HCT116 (cell line): ENCODE results near the gene AK5. TPM values are rescaled to one million over a fixed set of nuclear protein-coding genes. Genes with fewer than 3 reads are reported as not detected.

Source experiments
- ATAC-seq: fragments of 200-7000 bp; cut with Tn5 transposase; 2 replicates; pipeline ENCODE4 v1.9.1; 2020; ENCODE audit warnings: mild to moderate bottlenecking, moderate library complexity
- BruUV-seq: library from RNA; stranded (reverse); fragments of 400-500 nt; replicated peaks from 2 replicates; lab custom pipeline; 2021; lab: Mats Ljungman, UMichigan
- CTCF ChIA-PET: fragments of 300-600 bp; sonication (Branson Sonifier 250); formaldehyde crosslinking; loops from one replicate; lab custom pipeline; 2021; ENCODE audit warnings: antibody characterized with exemption; lab: Charles Lee
- POLR2A ChIA-PET: fragments of 300-600, 350-600 bp; sonication (Branson Sonifier 250); formaldehyde crosslinking; loops from one replicate; lab custom pipeline; 2021; ENCODE audit warnings: antibody characterized with exemption; lab: Charles Lee
- RAD21 ChIA-PET, 2 experiments: fragments of 300-600 bp; sonication (Branson Sonifier 250); formaldehyde crosslinking; loops; one replicate each; lab custom pipeline; 2023; ENCODE audit warnings: low total read pairs in 2 of 2; ENCODE audit not compliant: uncharacterized antibody in 2 of 2, unreplicated experiment in 2 of 2, low non-redundant PET in 1 of 2; lab: Charles Lee
- DNase-seq: peaks from one replicate; pipeline ENCODE4 v3.0.0-alpha.2; 2010; ENCODE audit warnings: low read depth, low spot score
- H2AFZ ChIP-seq: fragments of 200-600 bp; shearing (Covaris generic), sonication (generic); 2 replicates; pipeline ENCODE4 v1.6.1; 2017; ENCODE audit warnings: low read depth, mixed run types, mixed read lengths, antibody characterized with exemption, low read length; ENCODE audit not compliant: poor library complexity, severe bottlenecking
- H3K27ac ChIP-seq: 2 replicates; pipeline ENCODE4 v1.5.1; 2012; ENCODE audit warnings: low read depth, low read length
- H3K27me3 ChIP-seq: fragments of 200-600 bp; sonication (generic); 2 replicates; pipeline ENCODE4 v1.6.1; 2016; ENCODE audit warnings: mixed run types, low read length, mixed read lengths; ENCODE audit not compliant: insufficient read depth
- H3K36me3 ChIP-seq, 2 experiments: fragments of 200-500 bp in 1 of 2; fragments of 200-600 bp in 1 of 2; sonication (Bioruptor generic) in 1 of 2; sonication (generic) in 1 of 2; 2 replicates each; pipeline versions ENCODE4 v1.5.1 to v1.6.1; 2014 to 2016; ENCODE audit warnings: low read length in 2 of 2, inconsistent platforms in 1 of 2, mixed read lengths in 1 of 2, mixed run types in 1 of 2; ENCODE audit not compliant: insufficient read depth in 2 of 2, control insufficient read depth in 1 of 2
- H3K4me1 ChIP-seq, 2 experiments: fragments of 200-600 bp in 1 of 2; sonication (generic) in 1 of 2; 2 replicates each; pipeline versions ENCODE4 v1.5.1 to v1.6.1; 2012 to 2017; ENCODE audit warnings: low read length in 2 of 2, inconsistent platforms in 1 of 2, mild to moderate bottlenecking in 1 of 2, mixed read lengths in 1 of 2, mixed run types in 1 of 2, moderate library complexity in 1 of 2; ENCODE audit not compliant: insufficient read depth in 2 of 2, control insufficient read depth in 1 of 2
- H3K4me2 ChIP-seq: fragments of 200-600 bp; sonication (generic); 2 replicates; pipeline ENCODE4 v1.6.1; 2017; ENCODE audit warnings: mixed run types, low read length, mixed read lengths
- H3K4me3 ChIP-seq, 2 experiments: fragments of 200-600 bp in 1 of 2; sonication (generic) in 1 of 2; replicated peaks in 1 of 2; 2 replicates each; pipeline ENCODE4 v1.5.1; 2011 to 2016; ENCODE audit warnings: low read length in 2 of 2, control low read depth in 1 of 2, low read depth in 1 of 2, mild to moderate bottlenecking in 1 of 2, mixed read lengths in 1 of 2, mixed run types in 1 of 2
- H3K79me2 ChIP-seq: fragments of 200-600 bp; sonication (generic); 2 replicates; pipeline ENCODE4 v1.6.1; 2017; ENCODE audit warnings: mild to moderate bottlenecking, mixed run types, low read length, moderate library complexity, mixed read lengths; ENCODE audit not compliant: insufficient read depth
- H3K9ac ChIP-seq: fragments of 200-600 bp; sonication (generic); 2 replicates; pipeline ENCODE4 v1.6.1; 2016; ENCODE audit warnings: low read length, mixed read lengths
- H3K9me2 ChIP-seq: fragments of 200-600 bp; sonication (generic), shearing (Covaris generic); 2 replicates; pipeline ENCODE4 v1.6.1; 2017; ENCODE audit warnings: mixed run types, mild to moderate bottlenecking, moderate library complexity; ENCODE audit not compliant: insufficient read depth
- H3K9me3 ChIP-seq, 2 experiments: fragments of 200-500 bp in 1 of 2; fragments of 200-600 bp in 1 of 2; sonication (Bioruptor generic) in 1 of 2; sonication (generic) in 1 of 2; 2 replicates each; pipeline ENCODE4 v1.6.1; 2014 to 2017; ENCODE audit warnings: low read length in 2 of 2, mixed read lengths in 2 of 2, inconsistent platforms in 1 of 2, low read depth in 1 of 2, mild to moderate bottlenecking in 1 of 2, mixed run types in 1 of 2, moderate library complexity in 1 of 2; ENCODE audit not compliant: control insufficient read depth in 1 of 2, insufficient read depth in 1 of 2
- H4K20me1 ChIP-seq: fragments of 200-600 bp; sonication (generic), shearing (Covaris generic); 2 replicates; pipeline ENCODE4 v1.6.1; 2017; ENCODE audit warnings: mixed run types, mild to moderate bottlenecking, moderate library complexity; ENCODE audit not compliant: insufficient read depth
- ATF3 ChIP-seq: IDR thresholded peaks from 2 replicates; pipeline ENCODE4 v1.6.1; 2012
- CBX3 ChIP-seq: IDR thresholded peaks from 2 replicates; pipeline ENCODE4 v1.6.1; 2012; ENCODE audit warnings: low read depth
- CEBPB ChIP-seq: IDR thresholded peaks from 2 replicates; pipeline ENCODE4 v1.6.1; 2012; ENCODE audit warnings: low read depth
- CTCF ChIP-seq, 3 experiments: fragments of 200-600 bp in 1 of 3; sonication (generic) in 1 of 3; IDR thresholded peaks in 2 of 3; conservative IDR thresholded peaks in 1 of 3; 2 replicates each; pipeline ENCODE4 v1.5.1; 2012 to 2017; ENCODE audit warnings: low read depth in 2 of 3, low read length in 2 of 3, antibody characterized with exemption in 1 of 3, borderline replicate concordance in 1 of 3, control low read depth in 1 of 3, mild to moderate bottlenecking in 1 of 3, mixed read lengths in 1 of 3, mixed run types in 1 of 3, moderate library complexity in 1 of 3; ENCODE audit not compliant: insufficient read depth in 1 of 3
- EZH2phosphoT487 ChIP-seq: fragments of 200-600 bp; IDR thresholded peaks from 2 replicates; pipeline ENCODE4 v1.6.1; 2018; ENCODE audit warnings: antibody characterized with exemption, borderline replicate concordance
- POLR2A ChIP-seq: IDR thresholded peaks from 2 replicates; pipeline ENCODE4 v1.7.0; 2011; ENCODE audit warnings: borderline replicate concordance; ENCODE audit not compliant: insufficient read depth, insufficient read length; ENCODE audit errors: extremely low read depth
- POLR2AphosphoS5 ChIP-seq: IDR thresholded peaks from 2 replicates; pipeline ENCODE4 v1.6.1; 2011; ENCODE audit warnings: mild to moderate bottlenecking, low read depth, low read length, moderate library complexity
- RAD21 ChIP-seq: IDR thresholded peaks from 2 replicates; pipeline ENCODE4 v1.6.1; 2012; ENCODE audit warnings: low read depth, mild to moderate bottlenecking
- SIN3A ChIP-seq: IDR thresholded peaks from 2 replicates; pipeline ENCODE4 v1.6.1; 2012; ENCODE audit warnings: low read depth
- SP1 ChIP-seq: IDR thresholded peaks from 2 replicates; pipeline ENCODE4 v1.6.1; 2012; ENCODE audit warnings: low read depth
- YY1 ChIP-seq: IDR thresholded peaks from 2 replicates; pipeline ENCODE4 v1.6.1; 2011; ENCODE audit warnings: low read length, low read depth, moderate library complexity, mild to moderate bottlenecking; ENCODE audit not compliant: insufficient replicate concordance; ENCODE audit errors: extremely low read depth
- intact Hi-C: fragments of 100-400 bp; cut with micrococcal nuclease; formaldehyde crosslinking; loops from 2 replicates; pipeline ENCODE4 v1.10.0; 2022
- total RNA-seq: library from RNA; stranded (reverse); gene quantifications from one replicate; pipeline ENCODE4 v1.2.1, GENCODE V29; 2021; ENCODE audit not compliant: unreplicated experiment

AK5 gene
- total RNA-seq, 1 experiment from 2014 or later = 0.22 TPM

GRCh38 chr1:77476475-77476874 lies 194.7 kb downstream of the AK5 start (continued):
- TF ChIP-seq CBX3 (no peak), ATF3 (no peak), SP1 (no peak), POLR2AphosphoS5 (no peak), POLR2A (no peak), SIN3A (no peak), YY1 (no peak), RAD21 (no peak), CEBPB (no peak)

GRCh38 chr1:77484334-77484733 lies 202.5 kb downstream of the AK5 start:
- no TSS peak for BruUV-seq
- H3K4me1 ChIP-seq = no peaks in the 10 kb centered on the region
- H3K27ac ChIP-seq = no peak overlapping the region
- H3K9me3 ChIP-seq = no peaks in the 10 kb centered on the region
- H3K36me3 ChIP-seq = no peaks in the 10 kb centered on the region
- no peak overlapping the region for H3K4me3 ChIP-seq
- CTCF ChIA-PET = no interaction called here
- no peak for ATAC-seq
- no peaks in the 10 kb centered on the region for H3K9me2 ChIP-seq
- H3K9ac ChIP-seq = no peak overlapping the region
- H3K79me2 ChIP-seq = no peaks in the 10 kb centered on the region
- POLR2A ChIA-PET = no interaction called here
- H3K27me3 ChIP-seq = no peaks in the 10 kb centered on the region
- no peak overlapping the region for H3K4me2 ChIP-seq
- intact Hi-C loops = no loop called here
- H2AFZ ChIP-seq = no peak overlapping the region
- DNase-seq = no peak
- TF ChIP-seq EZH2phosphoT487 (no peak), CTCF (IDR thresholded peaks at IDR 0.05 in 2 of 3, conservative IDR thresholded peaks at IDR 0.05 in 1 of 3; ENCODE audit: borderline replicate concordance in 1 of 3, insufficient read depth in 1 of 3, low read depth in 2 of 3, low read length in 2 of 3) (no peak), CEBPB (no peak)
- H4K20me1 ChIP-seq = no peaks in the 10 kb centered on the region
- RAD21 ChIA-PET = no interaction called here
